Measurements from ENCODE around the gene KCNJ9.

The KCNJ9 gene

GRCh38 chr1:160082926-160083325 lies 1.6 kb downstream of the KCNJ9 start:
- H3K36me3 ChIP-seq (ENCODE audit: insufficient read depth, low read depth, low read length), result no peaks in the 10 kb centered on the region
- H3K9ac ChIP-seq (ENCODE audit: low read depth, low read length), result no peak overlapping the region
- no peaks in the 10 kb centered on the region for H3K9me3 ChIP-seq (ENCODE audit: insufficient read depth, low read depth, low read length)
- H3K4me3 ChIP-seq (ENCODE audit: low read length), result no peak overlapping the region
- H3K4me1 ChIP-seq (ENCODE audit: insufficient read depth, low read length), result no peaks in the 10 kb centered on the region; the same call in 1 of the 2 replicates
- peaks cover 65% of the 10 kb centered on the region for H3K27me3 ChIP-seq (ENCODE audit: insufficient read depth, low read length)
- no peak overlapping the region for H3K27ac ChIP-seq (ENCODE audit: low read length)

- Histone ChIP-seq H3K27me3 (ENCODE audit: insufficient read depth, low read length) (peaks cover 63% of the 10 kb centered on the region), H3K9me3 (ENCODE audit: insufficient read depth, low read depth, low read length) (no peaks in the 10 kb centered on the region), H3K36me3 (ENCODE audit: insufficient read depth, low read depth, low read length) (peaks cover 6% of the 10 kb centered on the region; the same call in 1 of the 2 replicates), H3K4me3 (ENCODE audit: low read length) (peak overlapping the region; percentile 48; the same call in 1 of the 2 replicates), H3K4me1 (ENCODE audit: insufficient read depth, low read length) (no peaks in the 10 kb centered on the region; the same call in 1 of the 2 replicates), H3K9ac (ENCODE audit: low read depth, low read length) (peak overlapping the region; percentile 22; the same call in 1 of the 2 replicates), H3K27ac (ENCODE audit: low read length) (no peak overlapping the region)
Observed at GRCh38 chr1:160083968-160084770, 2.8 kb downstream of the KCNJ9 start.

- Histone ChIP-seq H3K27ac (ENCODE audit: low read length) (no peak overlapping the region), H3K9ac (ENCODE audit: low read depth, low read length) (no peak overlapping the region), H3K9me3 (ENCODE audit: insufficient read depth, low read depth, low read length) (no peaks in the 10 kb centered on the region), H3K27me3 (ENCODE audit: insufficient read depth, low read length) (peaks cover 56% of the 10 kb centered on the region), H3K36me3 (ENCODE audit: insufficient read depth, low read depth, low read length) (peaks cover 7% of the 10 kb centered on the region; the same call in 1 of the 2 replicates), H3K4me1 (ENCODE audit: insufficient read depth, low read length) (no peaks in the 10 kb centered on the region; the same call in 1 of the 2 replicates), H3K4me3 (ENCODE audit: low read length) (no peak overlapping the region)
Observed at GRCh38 chr1:160084771-160085321, 3.5 kb downstream of the KCNJ9 start.

- Histone ChIP-seq H3K27ac (ENCODE audit: low read length) (no peak overlapping the region), H3K27me3 (ENCODE audit: insufficient read depth, low read length) (peaks cover 46% of the 10 kb centered on the region), H3K36me3 (ENCODE audit: insufficient read depth, low read depth, low read length) (peaks cover 13% of the 10 kb centered on the region; the same call in 1 of the 2 replicates), H3K9me3 (ENCODE audit: insufficient read depth, low read depth, low read length) (no peaks in the 10 kb centered on the region), H3K4me1 (ENCODE audit: insufficient read depth, low read length) (no peaks in the 10 kb centered on the region; the same call in none of the 2 replicates), H3K4me3 (ENCODE audit: low read length) (no peak overlapping the region), H3K9ac (ENCODE audit: low read depth, low read length) (no peak overlapping the region)
Observed at GRCh38 chr1:160085686-160086455, 4.5 kb downstream of the KCNJ9 start.

GRCh38 chr1:160086456-160086892 lies 5.1 kb downstream of the KCNJ9 start:
- peaks cover 19% of the 10 kb centered on the region; the same call in 1 of the 2 replicates for H3K36me3 ChIP-seq (ENCODE audit: insufficient read depth, low read depth, low read length)
- H3K9me3 ChIP-seq (ENCODE audit: insufficient read depth, low read depth, low read length), result no peaks in the 10 kb centered on the region
- H3K27ac ChIP-seq (ENCODE audit: low read length), result no peak overlapping the region
- no peak overlapping the region for H3K4me3 ChIP-seq (ENCODE audit: low read length)
- H3K9ac ChIP-seq (ENCODE audit: low read depth, low read length), result no peak overlapping the region
- no peaks in the 10 kb centered on the region; the same call in none of the 2 replicates for H3K4me1 ChIP-seq (ENCODE audit: insufficient read depth, low read length)
- peaks cover 40% of the 10 kb centered on the region for H3K27me3 ChIP-seq (ENCODE audit: insufficient read depth, low read length)

- Histone ChIP-seq H3K4me3 (ENCODE audit: low read length) (no peak overlapping the region), H3K9me3 (ENCODE audit: insufficient read depth, low read depth, low read length) (no peaks in the 10 kb centered on the region), H3K4me1 (ENCODE audit: insufficient read depth, low read length) (no peaks in the 10 kb centered on the region; the same call in none of the 2 replicates), H3K27me3 (ENCODE audit: insufficient read depth, low read length) (peaks cover 33% of the 10 kb centered on the region), H3K27ac (ENCODE audit: low read length) (no peak overlapping the region), H3K36me3 (ENCODE audit: insufficient read depth, low read depth, low read length) (peaks cover 26% of the 10 kb centered on the region; the same call in 1 of the 2 replicates), H3K9ac (ENCODE audit: low read depth, low read length) (no peak overlapping the region)
Observed at GRCh38 chr1:160087118-160087662, 5.9 kb downstream of the KCNJ9 start.

GRCh38 chr1:160089883-160090282 lies 8.5 kb downstream of the KCNJ9 start:
- peaks cover 6% of the 10 kb centered on the region for H3K27me3 ChIP-seq (ENCODE audit: insufficient read depth, low read length)
- H3K4me1 ChIP-seq (ENCODE audit: insufficient read depth, low read length), result no peaks in the 10 kb centered on the region; the same call in none of the 2 replicates

GRCh38 chr1:160090760-160091159 lies 9.4 kb downstream of the KCNJ9 start:
- H3K4me1 ChIP-seq (ENCODE audit: insufficient read depth, low read length), result peaks cover 8% of the 10 kb centered on the region
- peaks cover 59% of the 10 kb centered on the region for H3K36me3 ChIP-seq (ENCODE audit: insufficient read depth, low read depth, low read length)
- no peaks in the 10 kb centered on the region; the same call in 1 of the 2 replicates for H3K27me3 ChIP-seq (ENCODE audit: insufficient read depth, low read length)
- no peak overlapping the region for H3K9ac ChIP-seq (ENCODE audit: low read depth, low read length)
- no peak overlapping the region for H3K4me3 ChIP-seq (ENCODE audit: low read length)
- no peak overlapping the region for H3K27ac ChIP-seq (ENCODE audit: low read length)
- H3K9me3 ChIP-seq (ENCODE audit: insufficient read depth, low read depth, low read length), result no peaks in the 10 kb centered on the region

More at GRCh38 chr1:160089883-160090282, 8.5 kb downstream of the KCNJ9 start:
- Histone ChIP-seq H3K27ac (ENCODE audit: low read length) (no peak overlapping the region), H3K9me3 (ENCODE audit: insufficient read depth, low read depth, low read length) (no peaks in the 10 kb centered on the region), H3K9ac (ENCODE audit: low read depth, low read length) (no peak overlapping the region), H3K36me3 (ENCODE audit: insufficient read depth, low read depth, low read length) (peaks cover 53% of the 10 kb centered on the region), H3K4me3 (ENCODE audit: low read length) (no peak overlapping the region)

- peaks cover 59% of the 10 kb centered on the region for H3K36me3 ChIP-seq (ENCODE audit: insufficient read depth, low read depth, low read length)
- H3K9ac ChIP-seq (ENCODE audit: low read depth, low read length), result no peak overlapping the region
- H3K4me1 ChIP-seq (ENCODE audit: insufficient read depth, low read length), result peaks cover 16% of the 10 kb centered on the region
- no peak overlapping the region for H3K27ac ChIP-seq (ENCODE audit: low read length)
- H3K27me3 ChIP-seq (ENCODE audit: insufficient read depth, low read length), result no peaks in the 10 kb centered on the region
- no peak overlapping the region for H3K4me3 ChIP-seq (ENCODE audit: low read length)
- H3K9me3 ChIP-seq (ENCODE audit: insufficient read depth, low read depth, low read length), result no peaks in the 10 kb centered on the region
Observed at GRCh38 chr1:160091666-160092223, 10.4 kb downstream of the KCNJ9 start.

- peaks cover 23% of the 10 kb centered on the region for H3K4me1 ChIP-seq (ENCODE audit: insufficient read depth, low read length)
- H3K9me3 ChIP-seq (ENCODE audit: insufficient read depth, low read depth, low read length), result no peaks in the 10 kb centered on the region
- no peaks in the 10 kb centered on the region for H3K27me3 ChIP-seq (ENCODE audit: insufficient read depth, low read length)
- no peak overlapping the region for H3K9ac ChIP-seq (ENCODE audit: low read depth, low read length)
- peaks cover 59% of the 10 kb centered on the region for H3K36me3 ChIP-seq (ENCODE audit: insufficient read depth, low read depth, low read length)
- H3K4me3 ChIP-seq (ENCODE audit: low read length), result no peak overlapping the region
- no peak overlapping the region for H3K27ac ChIP-seq (ENCODE audit: low read length)
Observed at GRCh38 chr1:160092366-160093068, 11.2 kb downstream of the KCNJ9 start.

Measured in iPS-20b (cell line).